RPMI7951 (cell line): ENCODE results near the gene CDH18. TPM values are rescaled to one million over a fixed set of nuclear protein-coding genes. Genes with fewer than 3 reads are reported as not detected.
"Not testable (repeated sequence)": the region's sequence is repeated elsewhere in the genome, so short reads cannot be mapped to it uniquely, and the experiment has no call there.

Source experiments
- DNase-seq: peaks from one replicate; pipeline ENCODE4 v3.0.0-alpha.2; 2012; ENCODE audit warnings: low read depth
- total RNA-seq: library from RNA; depleted of rRNA; stranded (reverse); fragments of >200 nt; shearing (Covaris generic); gene quantifications from 2 replicates; pipeline ENCODE4 v1.2.3, GENCODE V29; 2014

CDH18 gene
- total RNA-seq, 1 experiment from 2014 or later: 14.8 TPM

- no peak for DNase-seq
Measured at GRCh38 chr5:19862711-19863110, 125.3 kb downstream of the CDH18 start.

GRCh38 chr5:19859020-19859419, 129.0 kb downstream of the CDH18 start:
- no peak for DNase-seq

GRCh38 chr5:19855931-19856330, 132.1 kb downstream of the CDH18 start:
- no peak for DNase-seq

- no peak for DNase-seq
Measured at GRCh38 chr5:19855453-19855852, 132.5 kb downstream of the CDH18 start.

GRCh38 chr5:19855031-19855430, 133.0 kb downstream of the CDH18 start:
- peak; percentile 28 for DNase-seq

GRCh38 chr5:19853616-19854240, 134.3 kb downstream of the CDH18 start:
- peak; percentile 80 for DNase-seq

- peak; percentile 57 for DNase-seq
Measured at GRCh38 chr5:19837536-19838174, 150.3 kb downstream of the CDH18 start.

GRCh38 chr5:19835442-19835841, 152.6 kb downstream of the CDH18 start:
- no peak for DNase-seq

GRCh38 chr5:19812720-19813119, 175.3 kb downstream of the CDH18 start:
- DNase-seq: not testable (repeated sequence)

- DNase-seq: no peak
Measured at GRCh38 chr5:19806756-19807155, 181.2 kb downstream of the CDH18 start.

- DNase-seq: peak; percentile 19
Measured at GRCh38 chr5:19802686-19803085, 185.3 kb downstream of the CDH18 start.

GRCh38 chr5:19795218-19795617, 192.8 kb downstream of the CDH18 start:
- DNase-seq: peak; percentile 50

GRCh38 chr5:19790829-19791466, 197.1 kb downstream of the CDH18 start:
- no peak for DNase-seq

GRCh38 chr5:19782566-19782965, 205.4 kb downstream of the CDH18 start:
- DNase-seq: no peak

- DNase-seq: no peak
Measured at GRCh38 chr5:19777363-19777762, 210.6 kb downstream of the CDH18 start.

- not testable (repeated sequence) for DNase-seq
Measured at GRCh38 chr5:19776886-19777285, 211.1 kb downstream of the CDH18 start.

- peak; percentile 30 for DNase-seq
Measured at GRCh38 chr5:19771174-19771835, 216.7 kb downstream of the CDH18 start.

- no peak for DNase-seq
Measured at GRCh38 chr5:19770396-19770795, 217.6 kb downstream of the CDH18 start.

- DNase-seq: no peak
Measured at GRCh38 chr5:19767987-19768386, 220.0 kb downstream of the CDH18 start.

GRCh38 chr5:19753579-19753978, 234.4 kb downstream of the CDH18 start:
- no peak for DNase-seq

- no peak for DNase-seq
Measured at GRCh38 chr5:19751326-19751725, 236.7 kb downstream of the CDH18 start.

GRCh38 chr5:19745247-19745646, 242.8 kb downstream of the CDH18 start:
- no peak for DNase-seq

- DNase-seq: peak; percentile 35
Measured at GRCh38 chr5:19739671-19740070, 248.3 kb downstream of the CDH18 start.
